Suprapubic skin (tissue), 3 donors: Measurements from ENCODE around the gene KREMEN1.

Experiments
- POLR2A ChIP-seq, 2 donors: fragments of 450-650 bp; IDR thresholded peaks; one replicate each; pipeline ENCODE4 v1.6.1; 2017; ENCODE audit warnings: antibody characterized with exemption in 2 of 2, mild to moderate bottlenecking in 2 of 2, moderate library complexity in 2 of 2
- TF ChIP-seq, protein P1 (sequence below), 2 donors: fragments of 200-600 bp in 1 of 2; fragments of 450-650 bp in 1 of 2; sonication (generic) in 1 of 2; IDR thresholded peaks; one replicate each; pipeline ENCODE4 v1.5.1; 2016 to 2019; ENCODE audit warnings: antibody characterized with exemption in 2 of 2, mild to moderate bottlenecking in 1 of 2, moderate library complexity in 1 of 2

GRCh38 chr22:29056472-29056871 is 16.4 kb upstream of the KREMEN1 start:
- TF ChIP-seq, protein P1, sequence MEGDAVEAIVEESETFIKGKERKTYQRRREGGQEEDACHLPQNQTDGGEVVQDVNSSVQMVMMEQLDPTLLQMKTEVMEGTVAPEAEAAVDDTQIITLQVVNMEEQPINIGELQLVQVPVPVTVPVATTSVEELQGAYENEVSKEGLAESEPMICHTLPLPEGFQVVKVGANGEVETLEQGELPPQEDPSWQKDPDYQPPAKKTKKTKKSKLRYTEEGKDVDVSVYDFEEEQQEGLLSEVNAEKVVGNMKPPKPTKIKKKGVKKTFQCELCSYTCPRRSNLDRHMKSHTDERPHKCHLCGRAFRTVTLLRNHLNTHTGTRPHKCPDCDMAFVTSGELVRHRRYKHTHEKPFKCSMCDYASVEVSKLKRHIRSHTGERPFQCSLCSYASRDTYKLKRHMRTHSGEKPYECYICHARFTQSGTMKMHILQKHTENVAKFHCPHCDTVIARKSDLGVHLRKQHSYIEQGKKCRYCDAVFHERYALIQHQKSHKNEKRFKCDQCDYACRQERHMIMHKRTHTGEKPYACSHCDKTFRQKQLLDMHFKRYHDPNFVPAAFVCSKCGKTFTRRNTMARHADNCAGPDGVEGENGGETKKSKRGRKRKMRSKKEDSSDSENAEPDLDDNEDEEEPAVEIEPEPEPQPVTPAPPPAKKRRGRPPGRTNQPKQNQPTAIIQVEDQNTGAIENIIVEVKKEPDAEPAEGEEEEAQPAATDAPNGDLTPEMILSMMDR (IDR thresholded peaks at IDR 0.05): no peak
- no peak for TF ChIP-seq POLR2A (IDR thresholded peaks at IDR 0.05)
